H9 (cell line): Measurements from ENCODE around the gene IQGAP3. TPM values are rescaled to one million over a fixed set of nuclear protein-coding genes. Genes with fewer than 3 reads are reported as not detected.

Experiments used
- DNase-seq: peaks from one replicate; pipeline ENCODE4 v3.0.0-alpha.2; 2017
- H2AFZ ChIP-seq: one replicate; pipeline ENCODE4 v1.6.1; 2013; ENCODE audit warnings: mild to moderate bottlenecking, low read length, control low read depth, moderate library complexity
- H2AK5ac ChIP-seq: 2 replicates; pipeline ENCODE4 v1.6.1; 2013; ENCODE audit warnings: low read length, control low read depth, mixed read lengths; ENCODE audit not compliant: insufficient read length
- H2BK120ac ChIP-seq: one replicate; pipeline ENCODE4 v1.6.1; 2013; ENCODE audit warnings: low read depth, mild to moderate bottlenecking, low read length, control low read depth, inconsistent platforms; ENCODE audit not compliant: poor library complexity, severe bottlenecking
- H2BK12ac ChIP-seq: 2 replicates; pipeline ENCODE4 v1.6.1; 2013; ENCODE audit warnings: low read length, control low read depth, mixed read lengths, low read depth; ENCODE audit not compliant: insufficient read length
- H2BK15ac ChIP-seq: 2 replicates; pipeline ENCODE4 v1.6.1; 2013; ENCODE audit warnings: low read depth, low read length, control low read depth
- H2BK20ac ChIP-seq: one replicate; pipeline ENCODE4 v1.6.1; 2013; ENCODE audit warnings: low read depth, mild to moderate bottlenecking, low read length, control low read depth, inconsistent platforms; ENCODE audit not compliant: poor library complexity, severe bottlenecking
- H2BK5ac ChIP-seq: 2 replicates; pipeline ENCODE4 v1.6.1; 2013; ENCODE audit warnings: low read length, control low read depth, mixed read lengths; ENCODE audit not compliant: insufficient read length
- H3K14ac ChIP-seq: 2 replicates; pipeline ENCODE4 v1.6.1; 2013; ENCODE audit warnings: low read length, control low read depth; ENCODE audit not compliant: insufficient read depth
- H3K18ac ChIP-seq: 2 replicates; pipeline ENCODE4 v1.6.1; 2013; ENCODE audit warnings: low read depth, mild to moderate bottlenecking, mixed read lengths, low read length, control low read depth; ENCODE audit not compliant: insufficient read length
- H3K23ac ChIP-seq: 2 replicates; pipeline ENCODE4 v1.6.1; 2013; ENCODE audit warnings: low read length, control low read depth, mixed read lengths, low read depth; ENCODE audit not compliant: insufficient read length
- H3K23me2 ChIP-seq: 2 replicates; pipeline ENCODE4 v1.6.1; 2013; ENCODE audit warnings: low read depth, mild to moderate bottlenecking, mixed read lengths, low read length, control low read depth; ENCODE audit not compliant: insufficient read length, poor library complexity, severe bottlenecking
- H3K27ac ChIP-seq: 2 replicates; pipeline ENCODE4 v1.5.1; 2013; ENCODE audit warnings: low read length, control low read depth, mixed read lengths, low read depth; ENCODE audit not compliant: insufficient read length
- H3K27me3 ChIP-seq: 2 replicates; pipeline ENCODE4 v1.6.1; 2013; ENCODE audit warnings: low read length, control low read depth, inconsistent platforms; ENCODE audit not compliant: insufficient read depth
- H3K4ac ChIP-seq: 2 replicates; pipeline ENCODE4 v1.6.1; 2013; ENCODE audit warnings: low read depth, mild to moderate bottlenecking, control low read depth, inconsistent platforms, low read length, moderate library complexity
- H3K4me1 ChIP-seq: 2 replicates; pipeline ENCODE4 v1.6.1; 2013; ENCODE audit warnings: low read length, control low read depth, inconsistent platforms; ENCODE audit not compliant: insufficient read depth
- H3K4me2 ChIP-seq: 2 replicates; pipeline ENCODE4 v1.6.1; 2013; ENCODE audit warnings: low read length, control low read depth, mixed read lengths; ENCODE audit not compliant: insufficient read length, insufficient read depth
- H3K56ac ChIP-seq: 2 replicates; pipeline ENCODE4 v1.6.1; 2013; ENCODE audit warnings: low read depth, mild to moderate bottlenecking, mixed read lengths, low read length, control low read depth; ENCODE audit not compliant: insufficient read length
- H3K79me1 ChIP-seq: 2 replicates; pipeline ENCODE4 v1.6.1; 2013; ENCODE audit warnings: low read depth, mild to moderate bottlenecking, moderate library complexity, low read length, control low read depth, inconsistent platforms; ENCODE audit not compliant: insufficient read depth, poor library complexity, severe bottlenecking
- H3K79me2 ChIP-seq: 2 replicates; pipeline ENCODE4 v1.6.1; 2013; ENCODE audit warnings: low read length, control low read depth, inconsistent platforms; ENCODE audit not compliant: insufficient read depth
- H3K9ac ChIP-seq: 2 replicates; pipeline ENCODE4 v1.6.1; 2013; ENCODE audit warnings: low read length, control low read depth, mixed read lengths; ENCODE audit not compliant: insufficient read length; ENCODE audit errors: extremely low read depth
- H3K9me3 ChIP-seq: one replicate; pipeline ENCODE4 v1.6.1; 2013; ENCODE audit warnings: low read depth, low read length, inconsistent platforms; ENCODE audit not compliant: control insufficient read depth
- H3T11ph ChIP-seq: one replicate; pipeline ENCODE4 v1.6.1; 2013; ENCODE audit warnings: mild to moderate bottlenecking, low read length, control low read depth, inconsistent platforms
- H4K20me1 ChIP-seq: one replicate; pipeline ENCODE4 v1.6.1; 2013; ENCODE audit not compliant: control insufficient read depth, insufficient read length, insufficient read depth
- H4K5ac ChIP-seq: 2 replicates; pipeline ENCODE4 v1.6.1; 2013; ENCODE audit warnings: low read depth, mild to moderate bottlenecking, mixed read lengths, low read length, control low read depth; ENCODE audit not compliant: insufficient read length
- H4K8ac ChIP-seq: replicated peaks from 2 replicates; pipeline ENCODE4 v1.6.1; 2013; ENCODE audit warnings: low read length, control low read depth, mixed read lengths, low read depth; ENCODE audit not compliant: insufficient read length
- H4K91ac ChIP-seq: 2 replicates; pipeline ENCODE4 v1.6.1; 2013; ENCODE audit warnings: low read depth, mild to moderate bottlenecking, moderate library complexity, mixed read lengths, low read length, control low read depth; ENCODE audit not compliant: insufficient read length
- H3K27ac Mint-ChIP-seq, 3 experiments: 2 replicates in 2 of 3; 3 replicates in 1 of 3; pipeline ENCODE4 v1.8.0; 2020 to 2021; ENCODE audit warnings: mixed read lengths in 3 of 3, mild to moderate bottlenecking in 1 of 3, moderate library complexity in 1 of 3
- H3K27me3 Mint-ChIP-seq: 2 replicates; pipeline ENCODE4 v1.8.0; 2021; ENCODE audit warnings: low read depth, mild to moderate bottlenecking, moderate library complexity, mixed read lengths
- H3K36me3 Mint-ChIP-seq, 3 experiments: 2 replicates in 2 of 3; 3 replicates in 1 of 3; pipeline ENCODE4 v1.8.0; 2020 to 2021; ENCODE audit warnings: low read depth in 3 of 3, mixed read lengths in 3 of 3; ENCODE audit not compliant: insufficient read depth in 1 of 3
- H3K4me1 Mint-ChIP-seq, 2 experiments: 2 replicates each; pipeline ENCODE4 v1.8.0; 2020; ENCODE audit warnings: mixed read lengths in 2 of 2
- H3K4me3 Mint-ChIP-seq, 2 experiments: 2 replicates in 1 of 2; 3 replicates in 1 of 2; pipeline ENCODE4 v1.8.0; 2020 to 2021; ENCODE audit warnings: mild to moderate bottlenecking in 2 of 2, mixed read lengths in 2 of 2, moderate library complexity in 1 of 2
- H3K9me3 Mint-ChIP-seq, 2 experiments: 2 replicates in 1 of 2; 3 replicates in 1 of 2; pipeline ENCODE4 v1.8.0; 2020; ENCODE audit warnings: mild to moderate bottlenecking in 2 of 2, mixed read lengths in 2 of 2, moderate library complexity in 1 of 2
- CTCF ChIP-seq: fragments of 200-600 bp; sonication (generic); conservative IDR thresholded peaks from 3 replicates; pipeline ENCODE4 v1.8.0; 2021; ENCODE audit warnings: antibody characterized with exemption, mild to moderate bottlenecking
- WGBS: extraction: QIAGEN DNeasy Blood & Tissue Kit; methylation state at CpG from one replicate; pipeline ENCODE4 v1.1.7; 2013; ENCODE audit warnings: missing lambda C conversion rate, low lambda C conversion rate, mixed read lengths; ENCODE audit not compliant: insufficient read length; ENCODE audit errors: extremely low coverage; 5-methylcytosine and 5-hydroxymethylcytosine counted together
- total RNA-seq: library from RNA; stranded (reverse); gene quantifications from 2 replicates; pipeline ENCODE4 v1.2.1, GENCODE V29; 2021

Gene IQGAP3
- total RNA-seq, 1 experiment from 2014 or later, result 24.5 TPM

GRCh38 chr1:156528875-156529425 lies 43.4 kb downstream of the IQGAP3 start:
- Histone ChIP-seq H4K8ac (no peak overlapping the region), H3K9me3 (no peaks in the 10 kb centered on the region), H3K27me3 (no peaks in the 10 kb centered on the region), H2BK120ac (no peak overlapping the region), H3K23me2 (no peaks in the 10 kb centered on the region), H3K4me1 (peaks cover 8% of the 10 kb centered on the region; the same call in 1 of the 2 replicates), H4K5ac (no peak overlapping the region), H3K27ac (no peak overlapping the region), H3K4me2 (no peak overlapping the region), H3K23ac (no peak overlapping the region), H3K4ac (no peak overlapping the region), H4K20me1 (no peaks in the 10 kb centered on the region), H2BK20ac (no peak overlapping the region), H2AFZ (no peak overlapping the region), H3K56ac (no peak overlapping the region), H3K18ac (no peak overlapping the region), H2BK15ac (no peak overlapping the region), H4K91ac (no peak overlapping the region), H3K79me2 (no peaks in the 10 kb centered on the region), H2BK5ac (no peak overlapping the region), H3K9ac (no peak overlapping the region), H3T11ph (no peak overlapping the region), H2BK12ac (no peak overlapping the region), H2AK5ac (no peak overlapping the region), H3K14ac (no peak overlapping the region), H3K79me1 (no peaks in the 10 kb centered on the region)
- no peak for DNase-seq
- WGBS, result no CpG with 5 or more reads among the region's 8 CpGs
- Mint-ChIP-seq H3K36me3 (peaks cover 31 to 75% (median 66%) of the 10 kb centered on the region in 3 experiments; a peak in 6 of 7 replicates), H3K4me3 (no peak overlapping the region), H3K9me3 (no peaks in the 10 kb centered on the region), H3K27me3 (no peaks in the 10 kb centered on the region), H3K27ac (no peak overlapping the region), H3K4me1 (peaks cover 17% of the 10 kb centered on the region in 2 experiments)
- TF ChIP-seq CTCF, result no peak
